ENCODE measurements around the gene ANO4. TPM values are rescaled to one million over a fixed set of nuclear protein-coding genes. Genes with fewer than 3 reads are reported as not detected.

ANO4 gene
- total RNA-seq, 2 donors from 2014 or later = 0.19 to 0.32 TPM

GRCh38 chr12:100991102-100991501, 196.5 kb downstream of the ANO4 start:
- DNase-seq = no peak
- TF ChIP-seq, protein P1, sequence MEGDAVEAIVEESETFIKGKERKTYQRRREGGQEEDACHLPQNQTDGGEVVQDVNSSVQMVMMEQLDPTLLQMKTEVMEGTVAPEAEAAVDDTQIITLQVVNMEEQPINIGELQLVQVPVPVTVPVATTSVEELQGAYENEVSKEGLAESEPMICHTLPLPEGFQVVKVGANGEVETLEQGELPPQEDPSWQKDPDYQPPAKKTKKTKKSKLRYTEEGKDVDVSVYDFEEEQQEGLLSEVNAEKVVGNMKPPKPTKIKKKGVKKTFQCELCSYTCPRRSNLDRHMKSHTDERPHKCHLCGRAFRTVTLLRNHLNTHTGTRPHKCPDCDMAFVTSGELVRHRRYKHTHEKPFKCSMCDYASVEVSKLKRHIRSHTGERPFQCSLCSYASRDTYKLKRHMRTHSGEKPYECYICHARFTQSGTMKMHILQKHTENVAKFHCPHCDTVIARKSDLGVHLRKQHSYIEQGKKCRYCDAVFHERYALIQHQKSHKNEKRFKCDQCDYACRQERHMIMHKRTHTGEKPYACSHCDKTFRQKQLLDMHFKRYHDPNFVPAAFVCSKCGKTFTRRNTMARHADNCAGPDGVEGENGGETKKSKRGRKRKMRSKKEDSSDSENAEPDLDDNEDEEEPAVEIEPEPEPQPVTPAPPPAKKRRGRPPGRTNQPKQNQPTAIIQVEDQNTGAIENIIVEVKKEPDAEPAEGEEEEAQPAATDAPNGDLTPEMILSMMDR (IDR thresholded peaks at IDR 0.05) = no peak
- H3K36me3 ChIP-seq = no peaks in the 10 kb centered on the region
- H3K27me3 ChIP-seq = no peaks in the 10 kb centered on the region
- H3K27ac ChIP-seq = no peak overlapping the region
- H3K9me3 ChIP-seq = no peaks in the 10 kb centered on the region
- intact Hi-C loops (cut with DNase I) = no loop called here
- no peak overlapping the region for H3K4me3 ChIP-seq
- H3K4me1 ChIP-seq = no peaks in the 10 kb centered on the region
- H3K9ac ChIP-seq (ENCODE audit: low read depth in 2 of 2, low read length in 2 of 2) = no peak overlapping the region

GRCh38 chr12:100992194-100992593, 197.6 kb downstream of the ANO4 start:
- Histone ChIP-seq H3K9me3 (no peaks in the 10 kb centered on the region), H3K36me3 (no peaks in the 10 kb centered on the region), H3K27me3 (no peaks in the 10 kb centered on the region), H3K27ac (no peak overlapping the region), H3K9ac (ENCODE audit: low read depth in 2 of 2, low read length in 2 of 2) (no peak overlapping the region), H3K4me1 (no peaks in the 10 kb centered on the region), H3K4me3 (no peak overlapping the region)
- DNase-seq = no peak
- intact Hi-C loops (cut with DNase I) = no loop called here
- TF ChIP-seq, protein P1 (IDR thresholded peaks at IDR 0.05) = no peak

- no peaks in the 10 kb centered on the region for H3K4me1 ChIP-seq
- H3K9me3 ChIP-seq = no peaks in the 10 kb centered on the region
- no peak overlapping the region for H3K4me3 ChIP-seq
- no peaks in the 10 kb centered on the region for H3K27me3 ChIP-seq
- intact Hi-C loops (cut with DNase I) = no loop called here
- no peak for DNase-seq
- H3K9ac ChIP-seq (ENCODE audit: low read depth in 2 of 2, low read length in 2 of 2) = no peak overlapping the region
- H3K27ac ChIP-seq = no peak overlapping the region
- no peaks in the 10 kb centered on the region for H3K36me3 ChIP-seq
- TF ChIP-seq, protein P1 (IDR thresholded peaks at IDR 0.05) = no peak
Observed at GRCh38 chr12:100993916-100994450, 199.4 kb downstream of the ANO4 start.

GRCh38 chr12:100995201-100995600, 200.6 kb downstream of the ANO4 start:
- Histone ChIP-seq H3K4me3 (no peak overlapping the region), H3K9ac (ENCODE audit: low read depth in 2 of 2, low read length in 2 of 2) (no peak overlapping the region), H3K36me3 (no peaks in the 10 kb centered on the region)

GRCh38 chr12:100995771-100996170, 201.2 kb downstream of the ANO4 start:
- TF ChIP-seq, protein P1 (IDR thresholded peaks at IDR 0.05) = no peak
- no peaks in the 10 kb centered on the region for H3K27me3 ChIP-seq
- no peak overlapping the region for H3K27ac ChIP-seq
- H3K4me1 ChIP-seq = no peaks in the 10 kb centered on the region
- no peaks in the 10 kb centered on the region for H3K36me3 ChIP-seq
- no peaks in the 10 kb centered on the region for H3K9me3 ChIP-seq
- intact Hi-C loops (cut with DNase I) = no loop called here
- no peak overlapping the region for H3K9ac ChIP-seq (ENCODE audit: low read depth in 2 of 2, low read length in 2 of 2)
- H3K4me3 ChIP-seq = no peak overlapping the region
- DNase-seq = no peak

More at GRCh38 chr12:100995201-100995600, 200.6 kb downstream of the ANO4 start:
- no peak for DNase-seq
- H3K4me1 ChIP-seq = no peaks in the 10 kb centered on the region
- intact Hi-C loops (cut with DNase I) = no loop called here
- H3K27ac ChIP-seq = no peak overlapping the region
- H3K9me3 ChIP-seq = no peaks in the 10 kb centered on the region
- TF ChIP-seq, protein P1 (IDR thresholded peaks at IDR 0.05) = no peak
- H3K27me3 ChIP-seq = no peaks in the 10 kb centered on the region

Measured in colonic mucosa (tissue), 4 donors.